ENCODE data around the gene SDCCAG8.
"Not testable (repeated sequence)": the region's sequence is repeated elsewhere in the genome, so short reads cannot be mapped to it uniquely, and the experiment has no call there.

Gene SDCCAG8

DNA sequence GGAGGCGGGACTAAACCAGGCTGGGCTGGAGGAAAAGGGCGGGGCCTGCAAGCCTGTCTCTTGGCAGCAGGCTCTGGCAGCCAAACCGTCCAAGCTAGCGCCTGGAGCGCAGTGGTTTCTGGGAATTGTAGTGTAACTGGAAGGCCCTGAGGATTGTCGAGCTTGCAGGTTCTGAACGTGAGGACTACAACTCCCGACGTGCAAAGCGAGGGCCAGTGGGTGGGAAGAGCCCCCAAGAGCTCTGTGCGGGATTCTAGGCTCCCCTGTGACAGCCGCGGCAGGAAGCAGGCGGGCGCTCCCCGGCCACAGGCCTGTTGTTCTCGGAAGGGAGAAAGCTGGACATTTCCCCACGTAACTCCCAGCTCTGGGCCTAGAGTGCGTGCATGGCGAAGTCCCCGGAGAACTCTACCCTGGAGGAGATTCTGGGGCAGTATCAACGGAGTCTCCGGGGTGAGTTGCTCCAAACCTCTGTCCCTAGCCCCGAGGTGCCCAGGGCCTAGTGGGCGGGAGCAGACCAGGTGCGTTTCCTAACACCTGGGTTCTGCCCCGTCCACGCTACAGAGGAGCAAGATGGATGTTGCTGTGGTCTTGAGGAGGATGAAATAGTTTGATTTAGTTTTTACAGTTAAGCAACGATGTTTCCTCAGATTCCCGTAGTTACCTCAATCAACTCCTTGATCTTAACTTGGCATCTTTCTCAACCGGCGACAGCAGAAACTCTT is at the start of gene SDCCAG8:
Gene SDCCAG8, plus strand, starts transcription at position 251 of the 722 bp plus-strand sequence. Its CDS starts 133 bp downstream, at position 384.
- FAIRE-seq (peak; percentile 99), DNase-seq (ENCODE audit: extremely low spot score, insufficient read length, low read depth) (peak; percentile 70)

DNA sequence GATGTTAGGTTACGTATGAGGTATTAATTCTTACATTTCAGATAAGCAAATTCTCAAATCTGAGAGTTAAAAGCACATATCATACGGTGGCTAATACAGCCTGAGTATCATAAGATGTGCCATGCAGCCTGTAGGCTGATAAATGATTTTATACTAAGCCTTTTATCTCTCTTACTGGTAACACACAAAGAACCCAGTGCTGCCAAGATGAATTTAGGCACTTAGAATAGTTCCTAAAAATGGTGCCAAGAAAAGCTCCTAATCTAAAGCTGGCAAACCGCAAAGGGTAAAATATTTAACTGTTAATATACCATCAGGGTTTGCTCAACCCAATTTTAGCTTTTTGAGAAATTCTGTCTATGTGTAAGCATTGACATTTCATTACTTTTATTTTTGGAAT is 43.9 kb upstream of the SDCCAG8 start:
- DNase-seq (ENCODE audit: extremely low spot score, insufficient read length, low read depth); FAIRE-seq: not testable (repeated sequence)

- no peak for FAIRE-seq
- no peak for DNase-seq (ENCODE audit: extremely low spot score, insufficient read length, low read depth)
Measured at GRCh38 chr1:243213045-243213787, 42.6 kb upstream of the SDCCAG8 start.

GRCh38 chr1:243215276-243215875 is 40.5 kb upstream of the SDCCAG8 start:
- not testable (repeated sequence) for DNase-seq (ENCODE audit: extremely low spot score, insufficient read length, low read depth); FAIRE-seq

DNA sequence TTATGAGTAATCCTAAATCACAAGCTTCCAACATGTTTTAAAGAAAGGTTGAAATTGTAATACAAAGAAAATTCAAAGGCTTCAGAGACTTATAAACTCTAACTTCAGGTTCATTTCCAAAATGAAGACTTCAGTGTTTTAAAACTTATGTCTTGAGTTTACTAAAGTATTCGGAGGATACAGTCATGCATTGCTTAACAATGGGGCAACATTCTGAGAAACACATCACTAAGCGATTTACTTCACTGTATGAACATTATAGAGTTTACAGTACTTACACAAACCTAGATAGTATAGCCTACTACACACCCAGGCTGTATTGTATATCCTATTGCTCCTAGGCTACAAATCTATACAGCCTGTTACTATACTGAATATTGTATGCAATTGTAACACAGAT is 39.1 kb upstream of the SDCCAG8 start:
- no peak for DNase-seq (ENCODE audit: extremely low spot score, insufficient read length, low read depth)
- FAIRE-seq: no peak

GRCh38 chr1:243217349-243217748 is 38.5 kb upstream of the SDCCAG8 start:
- DNase-seq (ENCODE audit: extremely low spot score, insufficient read length, low read depth): no peak
- no peak for FAIRE-seq

DNA sequence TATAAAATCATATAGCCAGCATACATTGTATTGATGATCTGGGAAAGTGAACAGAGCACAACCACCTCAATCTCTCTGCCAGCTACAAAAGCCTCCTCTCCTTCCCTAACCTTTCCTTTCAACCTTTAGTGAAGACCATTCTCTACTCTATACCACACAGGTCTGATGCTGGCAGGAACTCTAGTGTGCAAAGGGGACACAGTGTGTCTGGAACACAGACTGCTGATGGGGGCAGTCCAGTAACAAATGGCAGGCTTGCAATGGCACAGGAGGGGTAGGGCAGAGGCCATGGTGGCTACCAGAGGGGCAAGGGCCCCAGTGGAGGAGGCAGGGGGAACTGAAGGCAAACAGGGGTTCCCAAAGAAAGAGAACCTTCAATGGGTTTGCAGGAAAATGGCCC is 37.8 kb upstream of the SDCCAG8 start:
- no peak for FAIRE-seq
- DNase-seq (ENCODE audit: extremely low spot score, insufficient read length, low read depth): no peak

GRCh38 chr1:243227622-243228021 is 28.2 kb upstream of the SDCCAG8 start:
- no peak for FAIRE-seq
- DNase-seq (ENCODE audit: extremely low spot score, insufficient read length, low read depth): no peak

GRCh38 chr1:243229526-243229925 is 26.3 kb upstream of the SDCCAG8 start:
- DNase-seq (ENCODE audit: extremely low spot score, insufficient read length, low read depth) (no peak), FAIRE-seq (no peak)

- DNase-seq (ENCODE audit: extremely low spot score, insufficient read length, low read depth) (no peak), FAIRE-seq (no peak)
Measured at GRCh38 chr1:243230914-243231313, 24.9 kb upstream of the SDCCAG8 start.

GRCh38 chr1:243233908-243234307 is 21.9 kb upstream of the SDCCAG8 start:
- FAIRE-seq: no peak
- DNase-seq (ENCODE audit: extremely low spot score, insufficient read length, low read depth): no peak

DNA sequence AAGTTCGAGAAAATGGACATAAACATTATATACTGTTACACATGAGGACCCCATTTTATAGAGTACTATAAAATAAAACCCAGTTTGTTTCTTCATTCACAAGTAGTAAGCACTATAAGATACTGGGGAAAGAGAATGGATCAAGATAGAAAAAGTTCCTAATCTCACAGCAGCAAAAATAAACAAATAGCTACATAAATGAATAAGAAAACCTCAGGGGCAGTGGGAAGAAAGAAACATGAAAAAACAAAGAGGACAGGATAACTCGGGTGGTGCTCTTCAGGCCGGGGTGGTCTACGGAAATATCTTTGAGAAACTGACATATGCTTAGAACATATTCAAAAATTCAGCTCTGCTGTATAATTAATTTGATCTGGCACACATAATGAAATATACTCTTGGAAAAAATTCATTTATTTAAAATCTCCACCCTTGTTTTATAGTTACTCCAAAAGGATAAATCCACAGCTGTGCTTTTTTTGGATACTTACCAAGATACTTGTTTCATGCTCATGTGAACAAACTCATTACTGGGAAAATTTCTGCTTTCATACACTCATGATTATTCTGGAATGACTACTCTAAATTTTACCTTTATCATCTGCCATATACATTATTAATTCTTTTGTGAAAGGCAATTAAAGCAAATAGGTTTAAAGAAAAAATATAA is 20.7 kb upstream of the SDCCAG8 start:
- FAIRE-seq: no peak

GRCh38 chr1:243236604-243237252 is 19.1 kb upstream of the SDCCAG8 start:
- DNase-seq (ENCODE audit: extremely low spot score, insufficient read length, low read depth) (no peak), FAIRE-seq (peak; percentile 49)

More for the DNA sequence above, 20.7 kb upstream of the SDCCAG8 start:
- no peak for DNase-seq (ENCODE audit: extremely low spot score, insufficient read length, low read depth)

DNA sequence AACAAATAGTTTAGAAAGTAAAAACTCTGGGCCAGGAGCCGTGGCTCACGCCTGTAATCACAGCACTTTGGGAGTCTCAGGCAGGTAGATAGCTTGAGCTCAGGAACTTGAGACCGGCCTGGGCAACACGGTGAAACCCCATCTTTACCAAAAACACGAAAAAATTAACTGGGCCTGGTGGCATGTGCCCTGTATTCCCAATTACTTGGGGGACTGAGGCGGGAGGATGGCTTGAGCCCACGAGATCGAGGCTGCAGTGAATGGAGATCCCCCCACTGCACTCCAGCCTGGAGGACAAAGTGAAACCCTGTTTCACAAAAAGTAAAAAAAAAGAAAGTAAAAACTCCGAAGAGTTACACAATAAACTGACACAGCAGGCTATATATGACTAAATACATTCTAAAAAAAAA is 11.4 kb upstream of the SDCCAG8 start:
- no peak for DNase-seq (ENCODE audit: extremely low spot score, insufficient read length, low read depth)

DNA sequence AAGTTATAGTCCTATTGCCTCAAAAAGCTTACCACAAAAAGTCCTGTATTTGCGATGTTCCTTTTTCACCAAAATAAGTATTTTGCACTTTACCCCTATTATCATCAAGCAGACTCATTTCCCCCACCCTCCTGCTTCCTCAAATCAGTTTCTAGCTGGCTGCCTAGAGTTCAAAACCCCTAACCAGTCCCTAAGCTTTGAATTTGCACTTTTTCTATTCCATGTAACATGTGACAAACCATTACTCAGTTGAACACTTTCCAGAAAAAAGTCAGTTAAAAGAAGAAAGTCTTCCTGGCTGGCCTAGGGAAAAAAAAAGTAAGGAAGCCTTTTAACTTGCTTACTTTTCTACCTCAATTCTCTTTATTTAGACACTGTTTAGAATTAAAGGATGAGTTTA is 8.9 kb upstream of the SDCCAG8 start:
- FAIRE-seq (no peak), DNase-seq (ENCODE audit: extremely low spot score, insufficient read length, low read depth) (no peak)

More for the DNA sequence above, 11.4 kb upstream of the SDCCAG8 start:
- peak; percentile 65 for FAIRE-seq

GRCh38 chr1:243247901-243248300 is 7.9 kb upstream of the SDCCAG8 start:
- DNase-seq (ENCODE audit: extremely low spot score, insufficient read length, low read depth): no peak
- no peak for FAIRE-seq

DNA sequence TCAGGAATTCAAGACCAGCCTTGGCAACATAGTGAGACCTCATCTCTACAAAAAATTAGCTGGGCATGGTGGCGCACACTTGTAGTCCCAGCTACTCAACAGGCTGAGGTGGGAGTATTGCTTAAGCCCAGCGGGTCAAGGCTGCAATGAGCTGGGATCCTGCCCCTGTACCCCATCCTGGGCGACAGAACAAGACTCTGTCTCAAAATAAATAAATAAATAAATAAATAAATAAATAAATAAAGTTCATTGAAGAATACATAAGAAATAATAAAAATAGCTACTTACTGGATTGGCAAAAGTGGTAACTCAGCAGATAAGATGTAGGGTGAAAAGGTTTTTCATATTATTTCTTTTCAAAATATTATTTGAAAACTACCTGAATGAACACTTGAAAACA is 6.6 kb upstream of the SDCCAG8 start:
- DNase-seq (ENCODE audit: extremely low spot score, insufficient read length, low read depth) (no peak), FAIRE-seq (no peak)

DNA sequence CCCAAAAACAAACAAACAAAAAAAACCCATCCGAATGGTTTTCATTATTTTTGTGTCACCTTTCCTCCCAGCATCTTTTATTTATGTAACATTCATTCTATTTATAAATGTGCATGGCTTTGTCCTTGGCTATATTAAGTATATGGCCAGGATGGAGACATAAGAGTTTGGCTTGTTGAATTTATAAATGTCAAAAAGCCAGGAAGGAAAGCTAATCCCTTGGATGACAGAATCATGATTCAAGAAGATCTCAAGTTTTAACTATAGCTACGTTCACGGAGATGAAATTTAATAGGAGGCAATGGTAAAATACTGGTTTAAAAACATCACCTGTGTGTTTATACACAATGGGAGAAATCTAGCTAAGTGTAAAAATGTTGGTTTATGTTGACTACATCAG is 5.7 kb upstream of the SDCCAG8 start:
- FAIRE-seq (no peak), DNase-seq (ENCODE audit: extremely low spot score, insufficient read length, low read depth) (no peak)

DNA sequence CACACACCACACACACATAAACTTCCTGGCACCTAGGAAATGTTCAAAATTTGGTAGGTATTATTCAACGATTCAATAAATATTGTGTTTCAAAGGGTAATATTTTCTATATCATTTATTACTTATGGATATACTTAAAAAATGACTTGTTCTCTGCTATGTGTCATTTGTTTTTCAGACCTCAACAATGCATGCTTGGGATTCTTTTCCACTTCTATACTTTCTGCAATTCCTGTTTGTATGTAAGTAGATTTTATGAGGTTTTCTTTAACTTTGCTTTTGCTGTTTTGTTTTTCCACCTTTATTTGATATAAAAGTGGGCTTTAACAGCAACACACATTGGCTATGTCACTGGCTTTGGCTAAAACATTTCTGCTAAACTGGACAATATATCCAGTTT is 4.3 kb upstream of the SDCCAG8 start:
- no peak for DNase-seq (ENCODE audit: extremely low spot score, insufficient read length, low read depth)
- FAIRE-seq: no peak

All from GM18507 (cell line).